Neuronal stem cell (in vitro differentiated cells): ENCODE measurements around the gene LLPH. TPM values are rescaled to one million over a fixed set of nuclear protein-coding genes. Genes with fewer than 3 reads are reported as not detected.
"Not testable (repeated sequence)": the region's sequence is repeated elsewhere in the genome, so short reads cannot be mapped to it uniquely, and the experiment has no call there.

ENCODE experiments used
- DNase-seq: peaks from one replicate; pipeline ENCODE4 v3.0.0-alpha.2; 2013; ENCODE audit warnings: low spot score
- H2AFZ ChIP-seq: one replicate; pipeline ENCODE4 v1.6.1; 2013; ENCODE audit warnings: mild to moderate bottlenecking, low read length, inconsistent platforms
- H2AK5ac ChIP-seq: 2 replicates; pipeline ENCODE4 v1.6.1; 2013; ENCODE audit warnings: low read depth, mild to moderate bottlenecking, inconsistent platforms, low read length, moderate library complexity, mixed read lengths
- H2BK120ac ChIP-seq: 2 replicates; pipeline ENCODE4 v1.6.1; 2013; ENCODE audit warnings: low read depth, mild to moderate bottlenecking, inconsistent platforms, low read length, moderate library complexity, mixed read lengths
- H2BK12ac ChIP-seq: one replicate; pipeline ENCODE4 v1.6.1; 2013; ENCODE audit warnings: low read length, inconsistent platforms
- H2BK15ac ChIP-seq: 2 replicates; pipeline ENCODE4 v1.6.1; 2013; ENCODE audit warnings: mild to moderate bottlenecking, low read length, inconsistent platforms, mixed read lengths
- H2BK5ac ChIP-seq: one replicate; pipeline ENCODE4 v1.6.1; 2013; ENCODE audit warnings: inconsistent platforms, mild to moderate bottlenecking, low read length, moderate library complexity
- H3K14ac ChIP-seq: one replicate; pipeline ENCODE4 v1.6.1; 2013; ENCODE audit warnings: low read length, inconsistent platforms
- H3K18ac ChIP-seq: 2 replicates; pipeline ENCODE4 v1.6.1; 2013; ENCODE audit warnings: low read length, inconsistent platforms
- H3K23ac ChIP-seq: 2 replicates; pipeline ENCODE4 v1.6.1; 2013; ENCODE audit warnings: low read depth, mild to moderate bottlenecking, mixed read lengths, low read length, inconsistent platforms; ENCODE audit not compliant: poor library complexity
- H3K27ac ChIP-seq: replicated peaks from 3 replicates; pipeline ENCODE4 v1.5.1; 2013; ENCODE audit warnings: low read length, inconsistent platforms
- H3K27me3 ChIP-seq, 3 experiments: 2 replicates each; pipeline ENCODE4 v1.6.1; 2013; ENCODE audit warnings: low read length in 3 of 3, mild to moderate bottlenecking in 2 of 3, inconsistent platforms in 1 of 3, low read depth in 1 of 3, mixed read lengths in 1 of 3, moderate library complexity in 1 of 3; ENCODE audit not compliant: control insufficient read depth in 3 of 3, insufficient read depth in 3 of 3
- H3K36me3 ChIP-seq, 2 donors: replicated peaks in 1 of 2; 2 replicates each; pipeline ENCODE4 v1.6.1; 2013; ENCODE audit warnings: low read length in 2 of 2; ENCODE audit not compliant: control insufficient read depth in 2 of 2, insufficient read depth in 2 of 2
- H3K4ac ChIP-seq: 2 replicates; pipeline ENCODE4 v1.6.1; 2013; ENCODE audit warnings: inconsistent platforms, mild to moderate bottlenecking, low read length, moderate library complexity
- H3K4me1 ChIP-seq, 2 donors: 1 replicate in 1 of 2; 2 replicates in 1 of 2; pipeline ENCODE4 v1.6.1; 2013; ENCODE audit warnings: low read length in 2 of 2, low read depth in 1 of 2; ENCODE audit not compliant: control insufficient read depth in 2 of 2, insufficient read depth in 1 of 2
- H3K4me2 ChIP-seq: one replicate; pipeline ENCODE4 v1.6.1; 2013; ENCODE audit warnings: mild to moderate bottlenecking, low read length, inconsistent platforms; ENCODE audit not compliant: insufficient read depth, poor library complexity, severe bottlenecking
- H3K4me3 ChIP-seq, 2 donors: 2 replicates each; pipeline ENCODE4 v1.5.1; 2013; ENCODE audit warnings: low read length in 2 of 2, mild to moderate bottlenecking in 2 of 2, inconsistent platforms in 1 of 2, moderate library complexity in 1 of 2
- H3K79me1 ChIP-seq: one replicate; pipeline ENCODE4 v1.6.1; 2013; ENCODE audit warnings: low read depth, mild to moderate bottlenecking, inconsistent platforms, low read length, moderate library complexity
- H3K9ac ChIP-seq: one replicate; pipeline ENCODE4 v1.6.1; 2013; ENCODE audit warnings: mild to moderate bottlenecking, low read depth, low read length, inconsistent platforms; ENCODE audit not compliant: poor library complexity
- H3K9me3 ChIP-seq, 2 donors: replicated peaks in 1 of 2; 2 replicates each; pipeline versions ENCODE3 to v1.6.1; 2013; ENCODE audit warnings: low read length in 2 of 2, mild to moderate bottlenecking in 2 of 2, inconsistent platforms in 1 of 2, low read depth in 1 of 2, mixed read lengths in 1 of 2, moderate library complexity in 1 of 2; ENCODE audit not compliant: control insufficient read depth in 2 of 2, insufficient read depth in 1 of 2
- H4K8ac ChIP-seq: one replicate; pipeline ENCODE4 v1.6.1; 2013; ENCODE audit warnings: low read depth, mild to moderate bottlenecking, inconsistent platforms, low read length, moderate library complexity
- H4K91ac ChIP-seq: one replicate; pipeline ENCODE4 v1.6.1; 2013; ENCODE audit warnings: low read length, low read depth, mild to moderate bottlenecking, inconsistent platforms; ENCODE audit not compliant: poor library complexity
- WGBS, 2 donors: extraction: QIAGEN DNeasy Blood & Tissue Kit; methylation state at CpG; one replicate each; pipeline ENCODE4 v1.1.7; 2013; ENCODE audit warnings: missing lambda C conversion rate in 2 of 2, mixed read lengths in 1 of 2; ENCODE audit not compliant: insufficient read length in 2 of 2, insufficient replicate concordance in 1 of 2; ENCODE audit errors: extremely low coverage in 2 of 2; 5-methylcytosine and 5-hydroxymethylcytosine counted together
- polyA plus RNA-seq, 2 experiments: library from polyadenylated mRNA; stranded (reverse); fragments of 200-250 nt; gene quantifications; one replicate each; pipeline ENCODE4 v1.2.3, GENCODE V29; 2013

The LLPH gene
- 19.7 TPM for polyA plus RNA-seq (2013, experiment 1 of 2)
- 21.1 TPM for polyA plus RNA-seq (2013, experiment 2 of 2)

- Histone ChIP-seq H3K4me3 (peak within 1 kb of the TSS; percentile 87 to 92), H4K91ac (no peak within 1 kb of the TSS), H2BK120ac (no peak within 1 kb of the TSS), H2BK12ac (no peak within 1 kb of the TSS), H2AK5ac (peak within 1 kb of the TSS; percentile 11), H3K23ac (peak within 1 kb of the TSS; percentile 80), H2AFZ (peak within 1 kb of the TSS; percentile 94), H3K79me1 (no peaks in the 10 kb centered on the region), H3K4ac (no peak within 1 kb of the TSS), H3K14ac (no peak within 1 kb of the TSS), H2BK15ac (no peak within 1 kb of the TSS), H4K8ac (no peak within 1 kb of the TSS), H3K4me2 (peak within 1 kb of the TSS; percentile 63), H3K9me3 (peaks cover 0 to 5% of the 10 kb centered on the region in 2 donors), H3K27me3 (no peaks in the 10 kb centered on the region), H3K4me1 (peaks cover 3 to 6% of the 10 kb centered on the region in 2 donors), H3K9ac (no peak within 1 kb of the TSS), H3K36me3 (peaks cover 0 to 46% of the 10 kb centered on the region in 2 donors), H3K27ac (no peak within 1 kb of the TSS), H2BK5ac (no peak within 1 kb of the TSS), H3K18ac (peak within 1 kb of the TSS; percentile 27)
- peak; percentile 56 for DNase-seq
- WGBS, 2 donors: no CpG with 5 or more reads among the region's 49 CpGs
Measured at GRCh38 chr12:66130267-66131066, at the start of gene LLPH. TSS of gene LLPH (minus strand) at chr12:66130750. CDS start at chr12:66129106, 1,644 bp downstream.

DNA sequence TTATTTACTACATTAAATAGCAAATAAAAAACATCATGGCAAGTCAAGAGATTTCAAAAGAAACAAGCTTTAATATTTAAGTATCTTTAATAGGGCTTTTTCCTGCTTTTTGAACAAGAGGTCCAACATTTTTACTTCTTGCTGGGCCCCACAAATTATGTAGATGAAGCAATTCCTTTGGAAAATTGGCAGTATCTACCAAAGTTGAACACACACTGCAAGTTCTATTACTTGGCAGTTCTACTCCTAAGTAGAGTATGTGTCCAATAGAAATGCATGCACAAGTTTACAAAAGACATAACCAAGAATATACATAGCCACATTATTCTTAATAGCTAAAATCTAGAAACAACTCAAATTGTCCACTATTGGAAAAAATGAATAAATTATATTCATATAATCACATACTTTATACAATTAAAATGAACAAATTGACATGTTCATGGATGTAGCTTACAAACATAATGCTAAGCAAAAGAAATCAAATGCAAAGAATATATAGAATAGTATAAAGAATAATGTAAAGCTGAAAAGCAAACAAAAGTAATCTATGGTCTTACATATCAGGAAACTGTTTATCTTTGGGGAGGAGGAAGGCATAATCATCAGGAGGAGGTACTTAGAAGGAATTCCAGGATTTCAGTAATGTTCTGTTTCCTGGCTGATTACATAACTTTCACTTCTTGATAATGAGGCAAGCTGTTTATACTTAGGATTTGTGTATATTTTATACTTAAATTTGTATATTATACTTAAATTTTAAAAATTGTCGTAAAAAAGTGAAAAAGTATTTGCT is 45.8 kb upstream of the LLPH start:
- Histone ChIP-seq H3K4me2 (no peak overlapping the region), H3K23ac (no peak overlapping the region), H3K9ac (no peak overlapping the region), H2AFZ (no peak overlapping the region), H2BK120ac (no peak overlapping the region), H3K9me3 (peaks cover 0 to 5% of the 10 kb centered on the region in 2 donors), H3K14ac (no peak overlapping the region), H3K4me1 (no peaks in the 10 kb centered on the region), H3K27ac (no peak overlapping the region), H2AK5ac (no peak overlapping the region), H3K79me1 (no peaks in the 10 kb centered on the region), H3K4me3 (no peak overlapping the region), H3K27me3 (peaks cover 0 to 5% (median 0%) of the 10 kb centered on the region in 3 experiments), H2BK12ac (no peak overlapping the region), H2BK5ac (no peak overlapping the region), H4K91ac (no peak overlapping the region), H2BK15ac (no peak overlapping the region), H3K18ac (no peak overlapping the region), H3K4ac (no peak overlapping the region), H3K36me3 (no peaks in the 10 kb centered on the region), H4K8ac (no peak overlapping the region)
- DNase-seq: no peak
- WGBS, 2 donors: no CpG with 5 or more reads among the region's 1 CpG

DNA sequence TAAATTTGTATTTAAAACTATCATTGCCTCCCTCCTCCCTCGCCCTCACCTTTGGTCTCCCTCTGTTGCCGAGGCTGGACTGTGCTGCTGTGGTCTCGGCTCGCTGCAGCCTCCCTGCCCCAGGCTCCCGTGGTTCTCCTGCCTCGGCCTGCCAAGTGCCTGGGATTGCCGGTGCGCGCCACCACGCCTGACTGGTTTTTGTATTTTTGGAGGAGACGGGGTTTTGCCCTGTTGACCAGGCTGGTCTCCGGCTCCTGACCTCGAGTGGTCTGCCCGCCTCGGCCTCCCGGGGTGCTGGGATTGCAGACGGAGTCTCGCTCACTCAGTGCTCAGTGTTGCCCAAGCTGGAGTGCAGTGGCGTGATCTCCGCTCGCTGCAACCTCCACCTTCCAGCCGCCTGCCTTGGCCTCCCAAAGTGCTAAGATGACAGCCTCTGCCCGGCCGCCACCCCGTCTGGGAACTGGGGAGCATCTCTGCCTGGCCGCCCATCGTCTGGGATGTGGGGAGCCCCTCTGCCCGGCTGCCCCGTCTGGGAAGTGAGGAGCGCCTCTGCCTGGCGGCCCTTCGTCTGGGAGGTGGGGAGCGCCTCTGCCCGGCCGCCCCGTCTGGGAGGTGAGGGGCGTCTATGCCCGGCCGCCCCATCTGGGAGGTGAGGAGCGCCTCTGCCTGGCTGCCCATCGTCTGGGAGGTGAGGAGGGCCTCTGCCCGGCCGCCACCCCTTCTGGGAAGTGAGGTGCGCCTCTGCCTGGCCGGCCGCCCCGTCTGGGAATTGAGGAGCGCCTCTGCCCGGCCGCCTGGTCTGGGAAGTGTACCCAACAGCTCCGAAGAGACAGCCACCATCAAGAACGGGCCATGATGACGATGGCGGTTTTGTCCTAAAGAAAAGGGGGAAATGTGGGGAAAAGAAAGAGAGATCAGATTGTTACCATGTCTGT is 44.1 kb upstream of the LLPH start:
- not testable (repeated sequence) for H4K8ac ChIP-seq
- no CpG with 5 or more reads among the region's 54 CpGs for WGBS, 2 donors

More for the DNA sequence above, 44.1 kb upstream of the LLPH start:
- H3K79me1 ChIP-seq, H2AFZ ChIP-seq, H3K18ac ChIP-seq, H3K4me1 ChIP-seq, H3K9ac ChIP-seq, H3K27me3 ChIP-seq, H2AK5ac ChIP-seq, H3K14ac ChIP-seq, H3K4me2 ChIP-seq, DNase-seq, H2BK120ac ChIP-seq, H3K23ac ChIP-seq, H3K4ac ChIP-seq, H3K27ac ChIP-seq, H2BK12ac ChIP-seq, H3K4me3 ChIP-seq, H2BK15ac ChIP-seq, H2BK5ac ChIP-seq, H3K9me3 ChIP-seq, H3K36me3 ChIP-seq, H4K91ac ChIP-seq: not testable (repeated sequence)
